Suprapubic skin (tissue), 4 donors: ENCODE results near the gene MAP3K20. TPM values are rescaled to one million over a fixed set of nuclear protein-coding genes. Genes with fewer than 3 reads are reported as not detected.

ENCODE experiments used
- DNase-seq, 2 donors: peaks; one replicate each; pipeline ENCODE4 v3.0.0-alpha.2; 2019; ENCODE audit warnings: low spot score in 2 of 2
- H3K27ac ChIP-seq: fragments of 200-600 bp; sonication (generic); one replicate; pipeline ENCODE4 v1.5.1; 2019
- H3K27me3 ChIP-seq: fragments of 200-600 bp; sonication (generic); one replicate; pipeline ENCODE4 v1.5.1; 2019
- H3K36me3 ChIP-seq: fragments of 200-600 bp; sonication (generic); one replicate; pipeline ENCODE4 v1.5.1; 2019
- H3K4me1 ChIP-seq: fragments of 200-600 bp; sonication (generic); one replicate; pipeline ENCODE4 v1.5.1; 2019
- H3K4me3 ChIP-seq: fragments of 200-600 bp; sonication (generic); one replicate; pipeline ENCODE4 v1.5.1; 2019; ENCODE audit warnings: mild to moderate bottlenecking
- H3K9me3 ChIP-seq: fragments of 200-600 bp; sonication (generic); one replicate; pipeline ENCODE4 v1.5.1; 2019
- EP300 ChIP-seq: sonication (generic); formaldehyde crosslinking; IDR thresholded peaks from one replicate; pipeline ENCODE4 v1.6.1; 2017; ENCODE audit warnings: antibody characterized with exemption
- POLR2A ChIP-seq, 2 donors: fragments of 450-650 bp; IDR thresholded peaks; one replicate each; pipeline ENCODE4 v1.6.1; 2017; ENCODE audit warnings: antibody characterized with exemption in 2 of 2, mild to moderate bottlenecking in 2 of 2, moderate library complexity in 2 of 2
- POLR2AphosphoS5 ChIP-seq, 3 donors: sonication (generic); formaldehyde crosslinking; IDR thresholded peaks; one replicate each; pipeline ENCODE4 v1.6.1; 2017; ENCODE audit warnings: antibody characterized with exemption in 3 of 3
- WGBS: methylation state at CpG from one replicate; pipeline ENCODE4 v1.1.5; 2018; 5-methylcytosine and 5-hydroxymethylcytosine counted together
- total RNA-seq, 4 donors: library from RNA; depleted of rRNA; stranded (reverse); fragments of >200 nt; gene quantifications; one replicate each; pipeline ENCODE4 v1.1.0, GENCODE V29; 2016
- TF ChIP-seq, protein P1 (sequence below), 2 donors: fragments of 200-600 bp in 1 of 2; fragments of 450-650 bp in 1 of 2; sonication (generic) in 1 of 2; IDR thresholded peaks; one replicate each; pipeline ENCODE4 v1.5.1; 2016 to 2019; ENCODE audit warnings: antibody characterized with exemption in 2 of 2, mild to moderate bottlenecking in 1 of 2, moderate library complexity in 1 of 2

MAP3K20 gene
- total RNA-seq, 4 donors from 2014 or later = 26.2 to 40.3 (median 33.6) TPM

DNA sequence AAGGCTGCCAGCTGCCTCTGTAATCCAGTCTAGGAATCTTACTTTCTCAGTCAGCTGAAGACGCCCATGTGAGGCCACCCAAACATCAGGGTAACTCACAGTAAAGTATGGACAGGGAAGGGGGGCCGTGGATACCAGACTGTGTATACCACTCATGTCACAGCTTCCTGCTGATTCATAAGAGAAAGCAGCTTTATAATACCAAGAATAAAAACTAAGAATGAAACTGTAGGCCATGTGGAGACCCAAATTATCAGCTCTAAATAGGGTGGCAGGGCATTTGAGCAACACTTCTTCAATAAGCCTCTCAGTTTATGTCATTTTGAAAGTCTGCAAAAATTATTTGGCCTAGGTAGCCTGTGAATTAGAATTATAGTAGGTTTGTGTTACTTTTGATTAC lies 164.0 kb downstream of the MAP3K20 start:
- Histone ChIP-seq H3K27ac (no peak overlapping the region), H3K9me3 (no peaks in the 10 kb centered on the region), H3K36me3 (peaks cover 20% of the 10 kb centered on the region), H3K4me3 (no peak overlapping the region), H3K27me3 (no peaks in the 10 kb centered on the region), H3K4me1 (no peaks in the 10 kb centered on the region)
- TF ChIP-seq POLR2A (IDR thresholded peaks at IDR 0.05) (no peak), POLR2AphosphoS5 (IDR thresholded peaks at IDR 0.05) (no peak), EP300 (no peak)
- TF ChIP-seq, protein P1, sequence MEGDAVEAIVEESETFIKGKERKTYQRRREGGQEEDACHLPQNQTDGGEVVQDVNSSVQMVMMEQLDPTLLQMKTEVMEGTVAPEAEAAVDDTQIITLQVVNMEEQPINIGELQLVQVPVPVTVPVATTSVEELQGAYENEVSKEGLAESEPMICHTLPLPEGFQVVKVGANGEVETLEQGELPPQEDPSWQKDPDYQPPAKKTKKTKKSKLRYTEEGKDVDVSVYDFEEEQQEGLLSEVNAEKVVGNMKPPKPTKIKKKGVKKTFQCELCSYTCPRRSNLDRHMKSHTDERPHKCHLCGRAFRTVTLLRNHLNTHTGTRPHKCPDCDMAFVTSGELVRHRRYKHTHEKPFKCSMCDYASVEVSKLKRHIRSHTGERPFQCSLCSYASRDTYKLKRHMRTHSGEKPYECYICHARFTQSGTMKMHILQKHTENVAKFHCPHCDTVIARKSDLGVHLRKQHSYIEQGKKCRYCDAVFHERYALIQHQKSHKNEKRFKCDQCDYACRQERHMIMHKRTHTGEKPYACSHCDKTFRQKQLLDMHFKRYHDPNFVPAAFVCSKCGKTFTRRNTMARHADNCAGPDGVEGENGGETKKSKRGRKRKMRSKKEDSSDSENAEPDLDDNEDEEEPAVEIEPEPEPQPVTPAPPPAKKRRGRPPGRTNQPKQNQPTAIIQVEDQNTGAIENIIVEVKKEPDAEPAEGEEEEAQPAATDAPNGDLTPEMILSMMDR (IDR thresholded peaks at IDR 0.05) = no peak
- 90% methylated on average over 2 of the region's 2 CpGs for WGBS
- DNase-seq = no peak

DNA sequence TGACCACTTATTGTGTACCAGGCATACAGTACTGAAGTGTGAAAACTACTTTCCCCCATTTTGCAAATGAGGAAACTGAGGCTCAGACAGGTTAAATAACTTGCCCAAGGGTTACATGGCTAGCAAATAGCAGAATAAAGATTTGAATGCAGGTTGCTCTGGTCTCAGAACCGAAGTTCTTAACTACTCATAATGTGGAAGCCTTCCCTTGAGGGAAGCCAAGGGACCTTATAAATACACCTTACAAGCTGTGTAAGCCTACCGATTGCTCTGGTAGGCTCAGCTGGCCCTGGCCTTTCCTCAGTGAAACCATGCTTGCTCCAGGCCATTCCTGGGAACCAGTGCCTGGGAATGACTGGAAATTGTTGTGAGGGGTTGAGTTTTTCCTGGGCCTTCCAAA lies 164.4 kb downstream of the MAP3K20 start:
- Histone ChIP-seq H3K36me3 (peaks cover 17% of the 10 kb centered on the region), H3K4me3 (no peak overlapping the region), H3K27me3 (no peaks in the 10 kb centered on the region), H3K4me1 (no peaks in the 10 kb centered on the region), H3K27ac (no peak overlapping the region), H3K9me3 (no peaks in the 10 kb centered on the region)
- no peak for DNase-seq
- WGBS = 86% methylated on average over 2 of the region's 2 CpGs
- TF ChIP-seq EP300 (no peak), POLR2AphosphoS5 (IDR thresholded peaks at IDR 0.05) (no peak), POLR2A (IDR thresholded peaks at IDR 0.05) (no peak)
- TF ChIP-seq, protein P1 (IDR thresholded peaks at IDR 0.05) = no peak

DNA sequence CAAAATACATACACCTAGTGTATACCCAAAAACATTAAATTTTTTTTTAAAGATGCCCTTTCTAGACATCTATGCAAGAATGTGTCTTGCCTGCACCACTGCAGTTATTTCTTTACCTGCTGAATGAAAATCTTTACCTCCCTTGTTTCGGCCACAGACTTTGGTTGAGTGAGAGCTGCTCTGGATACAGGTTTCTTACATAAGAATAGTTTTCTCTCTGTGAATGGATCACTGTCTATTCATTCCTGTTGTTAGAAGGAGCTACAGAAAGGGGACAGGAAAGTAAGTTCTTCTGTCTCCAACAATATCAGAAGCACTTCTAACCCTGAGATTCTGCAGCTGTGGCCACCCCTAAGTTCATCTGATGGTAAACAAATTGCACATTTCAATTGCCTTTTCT lies 166.0 kb downstream of the MAP3K20 start:
- 94% methylated on average over 1 of the region's 1 CpG for WGBS
- Histone ChIP-seq H3K4me3 (no peak overlapping the region), H3K27me3 (no peaks in the 10 kb centered on the region), H3K27ac (no peak overlapping the region), H3K36me3 (peaks cover 16% of the 10 kb centered on the region), H3K4me1 (no peaks in the 10 kb centered on the region), H3K9me3 (no peaks in the 10 kb centered on the region)
- TF ChIP-seq POLR2AphosphoS5 (IDR thresholded peaks at IDR 0.05) (no peak), POLR2A (IDR thresholded peaks at IDR 0.05) (no peak), EP300 (no peak)
- TF ChIP-seq, protein P1 (IDR thresholded peaks at IDR 0.05) = no peak
- no peak for DNase-seq

DNA sequence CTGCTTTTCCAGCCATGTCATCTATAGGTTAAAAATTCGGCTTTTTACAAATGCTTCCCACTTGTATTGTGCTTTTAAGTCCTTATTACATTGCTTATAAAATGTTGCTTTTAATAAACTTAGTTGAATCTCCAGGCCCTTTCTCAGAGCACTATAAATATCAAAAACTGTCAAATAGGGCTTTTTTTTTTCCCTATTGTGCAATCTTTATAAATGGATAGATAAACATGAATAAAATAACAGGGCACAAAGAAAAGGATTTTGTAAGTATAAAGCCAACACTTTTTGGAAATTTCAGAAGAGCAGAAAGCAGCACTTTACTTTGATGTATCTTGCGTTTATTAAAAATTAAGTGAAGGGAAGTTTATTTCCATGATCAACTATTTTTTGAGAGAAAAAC lies 171.5 kb downstream of the MAP3K20 start:
- DNase-seq = no peak
- Histone ChIP-seq H3K9me3 (no peaks in the 10 kb centered on the region), H3K36me3 (no peaks in the 10 kb centered on the region), H3K27ac (no peak overlapping the region), H3K4me3 (no peak overlapping the region), H3K4me1 (no peaks in the 10 kb centered on the region), H3K27me3 (no peaks in the 10 kb centered on the region)
- TF ChIP-seq POLR2AphosphoS5 (IDR thresholded peaks at IDR 0.05) = no peak
- TF ChIP-seq, protein P1 (IDR thresholded peaks at IDR 0.05) = no peak
- TF ChIP-seq POLR2A (IDR thresholded peaks at IDR 0.05) = no peak
- TF ChIP-seq EP300 = no peak
- WGBS = 90% methylated on average over 2 of the region's 2 CpGs

DNA sequence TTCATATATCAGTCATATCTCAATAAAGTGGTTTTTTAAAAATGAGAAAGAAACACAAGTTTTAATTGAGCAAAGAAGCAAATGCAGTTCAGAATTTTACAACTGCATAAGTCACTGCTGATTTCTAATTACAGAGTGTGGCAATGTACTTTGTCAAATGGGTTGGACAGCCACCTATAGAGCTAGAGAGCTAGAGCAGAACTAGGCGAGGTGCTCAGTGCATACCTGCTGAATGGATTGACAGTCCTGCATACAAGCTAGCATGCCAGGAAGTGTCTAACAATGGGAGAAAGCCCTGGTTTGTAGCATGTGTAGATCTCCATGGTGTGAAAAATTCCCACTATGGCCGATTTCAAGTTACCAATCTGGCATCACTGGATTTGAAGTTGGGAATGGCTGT lies 172.7 kb downstream of the MAP3K20 start:
- Histone ChIP-seq H3K27ac (no peak overlapping the region), H3K9me3 (no peaks in the 10 kb centered on the region), H3K36me3 (no peaks in the 10 kb centered on the region), H3K27me3 (no peaks in the 10 kb centered on the region), H3K4me1 (no peaks in the 10 kb centered on the region), H3K4me3 (no peak overlapping the region)
- 90% methylated on average over 2 of the region's 2 CpGs for WGBS
- TF ChIP-seq, protein P1 (IDR thresholded peaks at IDR 0.05) = no peak
- TF ChIP-seq POLR2A (IDR thresholded peaks at IDR 0.05) (no peak), EP300 (no peak), POLR2AphosphoS5 (IDR thresholded peaks at IDR 0.05) (no peak)
- no peak for DNase-seq
